Hematopoietic multipotent progenitor cell treated with erythropoietin and hydrocortisone succinate and interleukin-3 and kit ligand, for 15 days (in vitro differentiated cells): ENCODE measurements around the gene DTNBP1.

Experiments used
- DNase-seq: peaks from one replicate; pipeline ENCODE4 v3.0.0-alpha.2; 2015; ENCODE audit warnings: low spot score

DTNBP1 gene

GRCh38 chr6:15481390-15482291 is 181.2 kb downstream of the DTNBP1 start:
- DNase-seq: peak; percentile 63

- DNase-seq: no peak
These were observed 182.3 kb downstream of the DTNBP1 start for GRCh38 chr6:15480525-15480924.

- no peak for DNase-seq
These were observed 183.1 kb downstream of the DTNBP1 start for GRCh38 chr6:15479761-15480160.

- DNase-seq: no peak
These were observed 185.1 kb downstream of the DTNBP1 start for GRCh38 chr6:15477746-15478145.

- no peak for DNase-seq
These were observed 186.0 kb downstream of the DTNBP1 start for GRCh38 chr6:15476631-15477380.

GRCh38 chr6:15475872-15476271 is 187.0 kb downstream of the DTNBP1 start:
- no peak for DNase-seq

- no peak for DNase-seq
These were observed 187.6 kb downstream of the DTNBP1 start for GRCh38 chr6:15475261-15475660.

- DNase-seq: no peak
These were observed 188.6 kb downstream of the DTNBP1 start for GRCh38 chr6:15474196-15474595.

GRCh38 chr6:15473741-15474161 is 189.1 kb downstream of the DTNBP1 start:
- DNase-seq: no peak

GRCh38 chr6:15473174-15473573 is 189.7 kb downstream of the DTNBP1 start:
- DNase-seq: no peak
